GM12875 (cell line): ENCODE data around the gene ITGB5.

Experiments
- H3K4me3 ChIP-seq: one replicate; pipeline ENCODE4 v1.5.1; 2011; ENCODE audit warnings: low read depth, low read length, control low read depth
- CTCF ChIP-seq: IDR thresholded peaks from 2 replicates; pipeline ENCODE4 v1.5.1; 2011; ENCODE audit warnings: low read depth, mild to moderate bottlenecking, control low read depth, inconsistent platforms, low read length, moderate library complexity, borderline replicate concordance; ENCODE audit not compliant: insufficient read depth

Gene ITGB5

GRCh38 chr3:124768812-124769211, 118.4 kb downstream of the ITGB5 start:
- TF ChIP-seq CTCF = peak; percentile 62; the same call in 1 of the 2 replicates
- no peak overlapping the region for H3K4me3 ChIP-seq

GRCh38 chr3:124767691-124768090, 119.5 kb downstream of the ITGB5 start:
- H3K4me3 ChIP-seq = no peak overlapping the region
- TF ChIP-seq CTCF = no peak

- no peak overlapping the region for H3K4me3 ChIP-seq
- no peak for TF ChIP-seq CTCF
Measured at GRCh38 chr3:124767264-124767663, 119.9 kb downstream of the ITGB5 start.

GRCh38 chr3:124766113-124767095, 120.8 kb downstream of the ITGB5 start:
- no peak overlapping the region for H3K4me3 ChIP-seq
- TF ChIP-seq CTCF = no peak

- no peak overlapping the region for H3K4me3 ChIP-seq
- TF ChIP-seq CTCF = no peak
Measured at GRCh38 chr3:124765197-124765840, 121.8 kb downstream of the ITGB5 start.

GRCh38 chr3:124764746-124765145, 122.4 kb downstream of the ITGB5 start:
- TF ChIP-seq CTCF = no peak
- no peak overlapping the region for H3K4me3 ChIP-seq
